ENCODE results near the gene ZFHX2. TPM values are rescaled to one million over a fixed set of nuclear protein-coding genes. Genes with fewer than 3 reads are reported as not detected.

Gene ZFHX2
- total and polyA plus RNA-seq, 2 of the 13 experiments (the other 11 are each of a cell fraction or from before 2014, with no cell fraction given) = 0.17 to 0.44 TPM

DNA sequence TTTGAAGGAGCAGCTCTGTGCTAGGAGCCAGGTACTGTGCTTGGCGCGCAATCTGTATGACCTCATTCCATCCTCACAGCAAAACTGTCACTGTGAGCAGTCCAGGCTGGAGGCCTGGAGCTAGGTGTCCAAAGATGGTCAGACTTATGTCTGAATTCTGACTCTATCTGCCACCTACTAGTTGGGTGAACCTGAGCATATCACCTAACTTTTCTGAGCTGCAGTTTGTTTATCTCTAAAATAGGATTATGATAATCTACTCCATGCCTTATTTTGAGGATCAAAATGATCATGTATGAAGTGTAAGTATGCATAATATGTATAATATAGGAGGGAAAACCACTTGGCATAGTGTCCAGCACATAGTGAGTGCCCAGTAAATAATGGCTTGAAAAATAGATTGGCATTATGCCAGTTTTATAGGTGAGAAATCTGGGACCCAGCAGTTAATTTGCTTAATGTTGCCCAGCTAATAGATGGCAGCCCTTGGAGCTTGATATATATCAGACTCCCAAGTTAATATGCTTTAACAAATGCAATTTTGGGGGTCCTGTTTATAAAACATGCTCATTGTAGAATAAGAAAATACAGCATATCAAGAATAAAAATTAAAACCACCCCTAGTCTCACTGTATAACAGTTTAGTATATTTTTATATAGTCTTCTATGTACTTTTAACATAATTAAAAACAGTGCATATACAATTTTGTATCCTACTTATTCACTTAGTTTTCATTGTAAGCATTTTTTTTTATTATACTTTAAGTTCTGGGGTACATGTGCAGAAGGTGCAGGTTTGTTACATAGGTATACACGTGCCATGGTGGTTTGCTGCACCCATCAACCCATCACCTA lies 31.6 kb upstream of the ZFHX2 start (continued):
- TF ChIP-seq, protein P1, sequence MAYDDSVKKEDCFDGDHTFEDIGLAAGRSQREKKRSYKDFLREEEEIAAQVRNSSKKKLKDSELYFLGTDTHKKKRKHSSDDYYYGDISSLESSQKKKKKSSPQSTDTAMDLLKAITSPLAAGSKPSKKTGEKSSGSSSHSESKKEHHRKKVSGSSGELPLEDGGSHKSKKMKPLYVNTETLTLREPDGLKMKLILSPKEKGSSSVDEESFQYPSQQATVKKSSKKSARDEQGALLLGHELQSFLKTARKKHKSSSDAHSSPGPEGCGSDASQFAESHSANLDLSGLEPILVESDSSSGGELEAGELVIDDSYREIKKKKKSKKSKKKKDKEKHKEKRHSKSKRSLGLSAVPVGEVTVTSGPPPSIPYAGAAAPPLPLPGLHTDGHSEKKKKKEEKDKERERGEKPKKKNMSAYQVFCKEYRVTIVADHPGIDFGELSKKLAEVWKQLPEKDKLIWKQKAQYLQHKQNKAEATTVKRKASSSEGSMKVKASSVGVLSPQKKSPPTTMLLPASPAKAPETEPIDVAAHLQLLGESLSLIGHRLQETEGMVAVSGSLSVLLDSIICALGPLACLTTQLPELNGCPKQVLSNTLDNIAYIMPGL (CRISPR knock-in tag; IDR thresholded peaks at IDR 0.05; ENCODE audit: borderline replicate concordance in 1 of 2, low read depth in 1 of 2) = 0 out of 4 replicates have a peak, but pooled peaks of 1 of the 2 experiments have one; percentile 25
- TF ChIP-seq BORCS8-MEF2B (CRISPR knock-in tag; IDR thresholded peaks at IDR 0.05) (no peak), GATAD2A (CRISPR knock-in tag; IDR thresholded peaks at IDR 0.05) (no peak; the same call in 1 of the 2 replicates), NFYB (CRISPR knock-in tag; IDR thresholded peaks at IDR 0.05) (peak; percentile 27; the same call in 1 of the 2 replicates), ZBTB20 (CRISPR knock-in tag; IDR thresholded peaks at IDR 0.05; ENCODE audit: borderline replicate concordance, low read depth) (no peak), ZSCAN12 (CRISPR knock-in tag; IDR thresholded peaks at IDR 0.05) (no peak), FIP1L1 (IDR thresholded peaks at IDR 0.05; ENCODE audit: borderline replicate concordance, insufficient read depth, low read depth, low read length) (no peak; the same call in 1 of the 2 replicates), ZNF607 (CRISPR knock-in tag; IDR thresholded peaks at IDR 0.05; ENCODE audit: borderline replicate concordance) (0 out of 2 replicates have a peak, but pooled peaks have one; percentile 74), NFIC (IDR thresholded peaks at IDR 0.05; ENCODE audit: low read length) (peak; percentile 79), MEIS2 (CRISPR knock-in tag; IDR thresholded peaks at IDR 0.05) (no peak), NR2C2 (CRISPR knock-in tag; IDR thresholded peaks at IDR 0.05; ENCODE audit: borderline replicate concordance) (no peak), RBM22 (optimal IDR thresholded peaks at IDR 0.05; ENCODE audit: low read length) (peak; percentile 97)
- TF ChIP-seq, protein P2, sequence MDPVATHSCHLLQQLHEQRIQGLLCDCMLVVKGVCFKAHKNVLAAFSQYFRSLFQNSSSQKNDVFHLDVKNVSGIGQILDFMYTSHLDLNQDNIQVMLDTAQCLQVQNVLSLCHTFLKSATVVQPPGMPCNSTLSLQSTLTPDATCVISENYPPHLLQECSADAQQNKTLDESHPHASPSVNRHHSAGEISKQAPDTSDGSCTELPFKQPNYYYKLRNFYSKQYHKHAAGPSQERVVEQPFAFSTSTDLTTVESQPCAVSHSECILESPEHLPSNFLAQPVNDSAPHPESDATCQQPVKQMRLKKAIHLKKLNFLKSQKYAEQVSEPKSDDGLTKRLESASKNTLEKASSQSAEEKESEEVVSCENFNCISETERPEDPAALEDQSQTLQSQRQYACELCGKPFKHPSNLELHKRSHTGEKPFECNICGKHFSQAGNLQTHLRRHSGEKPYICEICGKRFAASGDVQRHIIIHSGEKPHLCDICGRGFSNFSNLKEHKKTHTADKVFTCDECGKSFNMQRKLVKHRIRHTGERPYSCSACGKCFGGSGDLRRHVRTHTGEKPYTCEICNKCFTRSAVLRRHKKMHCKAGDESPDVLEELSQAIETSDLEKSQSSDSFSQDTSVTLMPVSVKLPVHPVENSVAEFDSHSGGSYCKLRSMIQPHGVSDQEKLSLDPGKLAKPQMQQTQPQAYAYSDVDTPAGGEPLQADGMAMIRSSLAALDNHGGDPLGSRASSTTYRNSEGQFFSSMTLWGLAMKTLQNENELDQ (CRISPR knock-in tag; IDR thresholded peaks at IDR 0.05; ENCODE audit: borderline replicate concordance) = peak; percentile 38; the same call in 1 of the 2 replicates
- TF ChIP-seq, protein P3, sequence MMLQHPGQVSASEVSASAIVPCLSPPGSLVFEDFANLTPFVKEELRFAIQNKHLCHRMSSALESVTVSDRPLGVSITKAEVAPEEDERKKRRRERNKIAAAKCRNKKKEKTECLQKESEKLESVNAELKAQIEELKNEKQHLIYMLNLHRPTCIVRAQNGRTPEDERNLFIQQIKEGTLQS (CRISPR knock-in tag; IDR thresholded peaks at IDR 0.05) = no peak; the same call in 1 of the 2 replicates
- TF ChIP-seq, protein P4, sequence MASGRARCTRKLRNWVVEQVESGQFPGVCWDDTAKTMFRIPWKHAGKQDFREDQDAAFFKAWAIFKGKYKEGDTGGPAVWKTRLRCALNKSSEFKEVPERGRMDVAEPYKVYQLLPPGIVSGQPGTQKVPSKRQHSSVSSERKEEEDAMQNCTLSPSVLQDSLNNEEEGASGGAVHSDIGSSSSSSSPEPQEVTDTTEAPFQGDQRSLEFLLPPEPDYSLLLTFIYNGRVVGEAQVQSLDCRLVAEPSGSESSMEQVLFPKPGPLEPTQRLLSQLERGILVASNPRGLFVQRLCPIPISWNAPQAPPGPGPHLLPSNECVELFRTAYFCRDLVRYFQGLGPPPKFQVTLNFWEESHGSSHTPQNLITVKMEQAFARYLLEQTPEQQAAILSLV (CRISPR knock-in tag; IDR thresholded peaks at IDR 0.05; ENCODE audit: borderline replicate concordance) = no peak
- TF ChIP-seq, protein P5, sequence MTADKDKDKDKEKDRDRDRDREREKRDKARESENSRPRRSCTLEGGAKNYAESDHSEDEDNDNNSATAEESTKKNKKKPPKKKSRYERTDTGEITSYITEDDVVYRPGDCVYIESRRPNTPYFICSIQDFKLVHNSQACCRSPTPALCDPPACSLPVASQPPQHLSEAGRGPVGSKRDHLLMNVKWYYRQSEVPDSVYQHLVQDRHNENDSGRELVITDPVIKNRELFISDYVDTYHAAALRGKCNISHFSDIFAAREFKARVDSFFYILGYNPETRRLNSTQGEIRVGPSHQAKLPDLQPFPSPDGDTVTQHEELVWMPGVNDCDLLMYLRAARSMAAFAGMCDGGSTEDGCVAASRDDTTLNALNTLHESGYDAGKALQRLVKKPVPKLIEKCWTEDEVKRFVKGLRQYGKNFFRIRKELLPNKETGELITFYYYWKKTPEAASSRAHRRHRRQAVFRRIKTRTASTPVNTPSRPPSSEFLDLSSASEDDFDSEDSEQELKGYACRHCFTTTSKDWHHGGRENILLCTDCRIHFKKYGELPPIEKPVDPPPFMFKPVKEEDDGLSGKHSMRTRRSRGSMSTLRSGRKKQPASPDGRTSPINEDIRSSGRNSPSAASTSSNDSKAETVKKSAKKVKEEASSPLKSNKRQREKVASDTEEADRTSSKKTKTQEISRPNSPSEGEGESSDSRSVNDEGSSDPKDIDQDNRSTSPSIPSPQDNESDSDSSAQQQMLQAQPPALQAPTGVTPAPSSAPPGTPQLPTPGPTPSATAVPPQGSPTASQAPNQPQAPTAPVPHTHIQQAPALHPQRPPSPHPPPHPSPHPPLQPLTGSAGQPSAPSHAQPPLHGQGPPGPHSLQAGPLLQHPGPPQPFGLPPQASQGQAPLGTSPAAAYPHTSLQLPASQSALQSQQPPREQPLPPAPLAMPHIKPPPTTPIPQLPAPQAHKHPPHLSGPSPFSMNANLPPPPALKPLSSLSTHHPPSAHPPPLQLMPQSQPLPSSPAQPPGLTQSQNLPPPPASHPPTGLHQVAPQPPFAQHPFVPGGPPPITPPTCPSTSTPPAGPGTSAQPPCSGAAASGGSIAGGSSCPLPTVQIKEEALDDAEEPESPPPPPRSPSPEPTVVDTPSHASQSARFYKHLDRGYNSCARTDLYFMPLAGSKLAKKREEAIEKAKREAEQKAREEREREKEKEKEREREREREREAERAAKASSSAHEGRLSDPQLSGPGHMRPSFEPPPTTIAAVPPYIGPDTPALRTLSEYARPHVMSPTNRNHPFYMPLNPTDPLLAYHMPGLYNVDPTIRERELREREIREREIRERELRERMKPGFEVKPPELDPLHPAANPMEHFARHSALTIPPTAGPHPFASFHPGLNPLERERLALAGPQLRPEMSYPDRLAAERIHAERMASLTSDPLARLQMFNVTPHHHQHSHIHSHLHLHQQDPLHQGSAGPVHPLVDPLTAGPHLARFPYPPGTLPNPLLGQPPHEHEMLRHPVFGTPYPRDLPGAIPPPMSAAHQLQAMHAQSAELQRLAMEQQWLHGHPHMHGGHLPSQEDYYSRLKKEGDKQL (CRISPR knock-in tag; IDR thresholded peaks at IDR 0.05; ENCODE audit: low read depth) = no peak

All from HepG2 (cell line).